Subcutaneous adipose tissue (tissue), 4 donors: ENCODE data around the gene SNX3. TPM values are rescaled to one million over a fixed set of nuclear protein-coding genes. Genes with fewer than 3 reads are reported as not detected.

ENCODE experiments used
- CTCF ChIP-seq: fragments of 450-650 bp; IDR thresholded peaks from one replicate; pipeline ENCODE4 v1.5.1; 2016; ENCODE audit warnings: low read depth, mild to moderate bottlenecking, control low read depth, antibody characterized with exemption, moderate library complexity
- total RNA-seq, 4 donors: library from RNA; depleted of rRNA; stranded (reverse); fragments of >200 nt; gene quantifications; one replicate each; pipeline ENCODE4 v1.1.0, GENCODE V29; 2016

Gene SNX3
- total RNA-seq, 4 donors from 2014 or later, result 181 to 417 (median 207) TPM

GRCh38 chr6:108186226-108186625 is 74.6 kb downstream of the SNX3 start:
- TF ChIP-seq CTCF, result no peak

GRCh38 chr6:108180776-108181175 is 80.1 kb downstream of the SNX3 start:
- TF ChIP-seq CTCF, result no peak

GRCh38 chr6:108180266-108180665 is 80.6 kb downstream of the SNX3 start:
- no peak for TF ChIP-seq CTCF

- TF ChIP-seq CTCF, result no peak
These were observed 81.1 kb downstream of the SNX3 start for GRCh38 chr6:108179741-108180140.

- no peak for TF ChIP-seq CTCF
These were observed 84.4 kb downstream of the SNX3 start for GRCh38 chr6:108176281-108177089.

GRCh38 chr6:108175592-108176279 is 85.1 kb downstream of the SNX3 start:
- TF ChIP-seq CTCF, result no peak

- no peak for TF ChIP-seq CTCF
These were observed 85.7 kb downstream of the SNX3 start for GRCh38 chr6:108175176-108175591.
